ENCODE data around the gene VGLL3.
A peak's percentile ranks its signal among the peaks of the same experiment; 100 is the strongest.

The VGLL3 gene

DNA sequence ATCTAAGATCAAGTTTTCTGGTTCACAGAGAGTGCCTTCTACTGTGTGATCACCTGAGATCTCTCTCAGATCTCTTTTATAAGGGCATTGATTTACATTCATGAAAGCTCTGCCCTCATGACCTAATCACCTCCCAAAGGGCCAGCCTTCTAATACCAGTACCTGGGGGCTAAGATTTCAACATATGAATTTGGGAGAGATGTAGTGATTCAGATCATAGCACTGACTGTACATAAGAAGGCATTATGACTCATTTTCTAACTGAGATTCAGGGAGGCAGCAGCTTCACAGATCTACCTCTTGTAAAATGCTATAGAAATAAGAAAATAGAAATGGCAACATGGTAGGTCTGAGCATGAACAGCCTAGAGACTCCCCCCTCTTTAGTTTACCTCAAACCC is 39.6 kb downstream of the VGLL3 start:
- no peak for DNase-seq (ENCODE audit: low read depth, low spot score)

DNA sequence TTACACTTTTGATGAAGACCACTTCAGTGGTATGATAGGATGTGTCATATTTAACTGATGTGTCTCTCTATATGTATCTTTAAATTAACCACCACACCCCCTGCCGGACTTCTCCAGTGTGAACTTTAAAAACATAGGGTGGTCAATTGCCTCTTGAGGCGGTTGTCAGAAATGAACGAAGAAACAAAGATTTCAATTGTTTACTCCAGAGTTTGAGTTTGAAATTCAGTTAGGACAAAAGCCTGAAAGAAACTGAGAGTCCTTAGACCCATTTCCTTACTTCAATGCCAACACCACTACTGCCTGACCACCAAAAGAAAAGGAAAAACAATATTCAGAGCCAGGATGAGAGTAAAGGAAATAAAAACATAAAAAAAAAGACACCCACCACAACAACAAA is 40.2 kb downstream of the VGLL3 start:
- no peak for DNase-seq (ENCODE audit: low read depth, low spot score)

DNA sequence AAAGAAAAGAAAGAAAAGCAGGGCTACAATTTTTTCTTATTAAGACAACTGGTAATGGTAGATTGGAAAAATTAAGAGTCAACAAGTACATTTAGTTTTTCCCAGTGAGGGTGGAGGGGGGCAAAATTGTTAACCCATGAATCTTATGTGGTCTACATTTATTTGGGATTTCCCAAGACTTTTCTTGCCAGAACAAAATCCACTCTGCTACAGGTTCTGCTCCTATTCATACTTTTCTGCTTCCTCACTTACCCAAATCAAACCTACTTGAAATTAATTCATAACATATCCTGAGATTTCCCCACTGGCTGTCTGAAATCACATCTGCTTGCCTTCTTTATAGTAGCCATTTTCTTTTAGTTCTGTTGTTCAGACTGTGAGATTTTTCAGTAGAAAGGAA is 41.1 kb downstream of the VGLL3 start:
- no peak for DNase-seq (ENCODE audit: low read depth, low spot score)

DNA sequence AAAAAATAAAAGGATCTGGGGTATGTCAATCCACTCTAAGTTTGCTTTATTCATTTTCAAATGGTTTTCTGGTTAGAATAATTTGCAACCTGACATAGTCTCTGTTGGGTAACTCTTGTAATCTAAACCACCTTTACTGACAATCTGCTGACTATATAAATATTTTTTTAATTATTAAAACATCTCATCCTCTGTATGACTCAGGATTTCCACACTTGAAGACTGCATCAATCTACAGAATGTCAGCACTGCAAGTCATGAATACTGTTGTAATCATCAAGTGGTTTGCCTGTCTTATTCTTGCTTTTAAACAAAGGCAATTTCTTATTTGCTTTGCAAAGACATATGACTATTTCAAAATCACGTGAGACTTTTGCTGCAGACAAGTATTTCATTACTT is 42.1 kb downstream of the VGLL3 start:
- no peak for DNase-seq (ENCODE audit: low read depth, low spot score)

DNA sequence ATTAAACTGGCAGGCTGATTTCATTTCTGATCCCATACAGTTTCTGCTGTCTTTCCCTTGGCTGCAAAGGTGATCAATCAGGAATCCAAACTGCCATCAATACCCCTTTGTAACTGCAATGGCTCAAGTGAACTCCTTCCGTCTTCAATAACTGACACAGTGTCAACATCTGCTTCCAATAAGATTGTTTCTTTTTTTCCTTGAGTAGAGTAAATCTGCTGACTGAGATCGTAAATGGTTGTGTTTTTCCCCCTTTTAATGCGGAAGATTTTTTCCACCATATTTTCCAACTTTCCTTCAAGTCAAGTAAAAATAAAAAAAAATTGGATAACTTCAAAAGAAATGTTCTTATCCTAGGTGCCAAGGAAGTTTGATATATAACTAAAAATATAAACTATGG is 48.7 kb downstream of the VGLL3 start:
- DNase-seq (ENCODE audit: low read depth, low spot score): no peak

DNA sequence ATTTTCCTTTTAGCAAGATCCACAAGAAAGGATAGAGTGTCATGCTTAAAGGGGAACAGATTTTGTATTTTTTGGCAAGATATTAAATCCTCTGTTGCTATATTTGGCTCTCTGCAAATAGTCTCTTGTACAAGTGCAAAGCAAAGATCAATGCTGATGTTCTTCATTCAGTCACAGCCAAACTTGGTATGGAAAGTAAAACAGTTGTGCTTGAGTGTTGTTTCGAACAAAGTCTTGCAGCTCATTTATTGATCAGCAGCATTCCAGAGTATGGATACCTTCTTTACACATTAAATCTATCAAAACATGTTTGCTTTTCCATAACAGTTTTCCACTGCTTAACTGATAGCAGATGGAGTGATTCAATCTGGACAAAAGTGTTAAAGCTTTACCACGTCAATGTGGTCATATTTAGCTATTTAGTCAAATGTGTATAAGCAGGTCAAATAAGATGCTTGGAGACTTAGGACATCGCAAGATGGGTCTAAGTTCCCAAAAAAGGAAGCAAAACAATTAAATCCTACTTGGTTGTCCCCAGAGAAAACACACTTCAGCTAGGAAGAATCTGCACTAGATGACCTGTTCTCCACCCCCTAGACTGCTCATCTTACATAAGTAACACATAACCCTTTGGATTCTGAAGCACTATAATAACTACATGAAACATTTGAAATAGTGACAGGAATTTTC is 52.4 kb downstream of the VGLL3 start:
- DNase-seq (ENCODE audit: low read depth, low spot score): no peak

DNA sequence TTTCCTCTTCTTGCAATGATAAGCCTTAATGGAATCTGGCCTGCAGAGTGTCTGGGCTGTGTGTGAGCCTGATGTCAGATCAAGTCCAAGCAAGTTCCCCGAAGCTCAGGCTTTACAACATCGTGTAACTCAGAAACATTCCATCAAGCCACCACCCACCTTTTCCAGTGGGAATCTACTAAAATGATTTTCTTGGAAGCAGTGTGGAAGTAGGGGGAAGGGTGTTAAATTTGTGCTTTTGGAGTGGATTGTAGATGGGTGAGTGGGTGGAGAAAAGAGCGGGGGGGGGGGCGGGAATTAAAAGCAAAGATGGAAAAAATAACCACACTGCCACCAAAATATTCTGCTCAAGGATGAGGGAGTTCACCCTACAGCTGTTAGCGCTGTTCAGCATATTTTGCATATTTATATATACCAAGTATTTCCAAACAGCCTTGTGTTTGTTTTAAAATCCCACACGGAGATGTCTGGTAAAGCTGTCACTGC is 53.6 kb downstream of the VGLL3 start:
- no peak for DNase-seq (ENCODE audit: low read depth, low spot score)

DNA sequence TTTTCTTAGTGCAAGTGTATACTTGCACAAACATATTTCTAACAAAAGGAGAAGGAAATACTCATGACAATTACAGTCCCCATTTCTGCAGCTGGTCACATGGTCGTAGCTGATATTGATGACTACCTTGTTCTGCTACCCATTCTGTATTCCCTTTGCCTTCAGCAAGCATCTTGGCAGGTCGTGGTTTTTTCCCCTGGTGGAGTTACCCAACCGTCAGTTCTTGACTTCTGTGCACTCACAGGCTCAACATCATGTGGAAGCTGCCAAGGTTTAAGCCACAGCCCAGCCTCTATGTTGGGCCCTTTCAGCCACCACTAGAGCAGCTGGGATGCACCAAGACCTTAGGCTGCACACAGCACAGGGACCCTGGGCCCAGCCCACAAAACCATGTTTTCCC is 56.1 kb downstream of the VGLL3 start:
- no peak for DNase-seq (ENCODE audit: low read depth, low spot score)

DNA sequence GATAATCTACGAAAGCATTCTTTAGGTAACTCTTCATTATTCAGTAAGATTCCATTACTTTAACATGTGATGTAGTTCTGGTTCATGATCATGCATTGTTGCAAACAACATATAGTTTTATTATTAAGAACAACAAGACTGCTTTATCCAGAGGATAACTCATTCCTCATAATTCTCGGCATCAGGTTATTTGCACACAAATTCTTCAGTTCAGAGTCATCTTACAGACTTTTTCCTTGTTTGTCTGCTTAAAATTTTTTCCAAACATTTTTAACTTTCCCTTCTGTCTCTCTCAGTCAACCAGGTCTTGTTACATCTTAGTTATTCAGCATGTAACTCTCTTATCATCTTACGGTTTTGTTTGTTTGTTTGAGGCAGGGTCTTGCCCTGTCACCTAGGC is 60.1 kb downstream of the VGLL3 start:
- DNase-seq (ENCODE audit: low read depth, low spot score): no peak

DNA sequence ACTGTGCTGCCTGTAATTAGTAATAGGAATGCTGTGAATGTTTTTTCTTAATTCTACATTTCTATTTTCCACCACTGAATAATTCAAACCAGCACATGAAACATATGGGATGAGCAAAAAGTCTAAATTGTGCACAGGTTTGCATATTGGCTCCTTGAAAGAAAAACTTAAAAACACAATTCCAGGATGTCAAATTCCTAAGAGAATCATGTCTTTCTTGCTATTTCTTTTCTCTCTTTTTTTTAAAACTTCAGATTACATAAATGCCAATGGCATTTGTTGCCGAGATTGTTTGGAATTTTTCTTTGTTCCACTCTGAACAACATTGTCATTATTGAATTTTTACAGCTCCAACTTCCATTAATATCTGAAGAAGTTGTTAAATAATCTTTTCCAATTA is 60.8 kb downstream of the VGLL3 start:
- no peak for DNase-seq (ENCODE audit: low read depth, low spot score)

DNA sequence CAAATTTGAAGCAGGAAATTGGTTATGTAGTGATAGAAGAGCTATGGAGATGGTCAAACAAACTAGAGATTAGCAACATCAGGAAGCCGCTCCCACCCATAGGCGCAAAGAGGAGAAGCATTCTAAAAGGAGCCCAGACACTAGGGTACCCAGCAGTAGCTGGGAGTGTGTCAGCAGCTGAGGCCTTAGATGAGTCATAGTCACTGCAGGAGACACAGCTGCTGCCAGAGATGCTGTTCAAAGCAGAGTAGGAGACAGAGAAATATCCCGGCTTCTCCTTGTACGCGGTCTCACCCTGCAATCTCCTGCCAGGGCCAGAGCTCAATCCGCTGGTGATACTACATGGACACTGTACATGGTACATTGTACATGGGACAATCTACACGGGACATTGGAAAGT is 61.9 kb downstream of the VGLL3 start:
- no peak for DNase-seq (ENCODE audit: low read depth, low spot score)

DNA sequence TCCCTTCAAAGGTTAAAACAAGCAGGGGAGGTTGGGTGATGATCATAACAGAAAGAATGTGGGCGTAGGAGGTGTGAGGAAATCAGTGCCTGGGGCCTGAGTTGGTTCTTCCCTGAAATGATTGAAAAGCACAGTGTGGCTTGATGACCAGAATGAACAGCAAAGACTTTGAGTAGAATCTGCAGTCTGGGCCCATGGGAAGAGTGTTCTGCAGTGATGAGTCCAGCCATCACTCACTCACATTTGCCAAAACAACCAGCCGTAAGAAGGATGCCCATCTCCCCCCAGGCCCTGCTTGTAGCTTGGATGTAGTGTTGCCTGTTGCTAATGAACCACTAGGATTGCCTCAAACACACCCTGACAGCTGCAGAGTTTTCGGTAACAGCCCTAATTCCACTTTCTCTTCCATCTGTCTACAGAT is 67.9 kb downstream of the VGLL3 start:
- peak; percentile 4 for DNase-seq (ENCODE audit: low read depth, low spot score)

DNA sequence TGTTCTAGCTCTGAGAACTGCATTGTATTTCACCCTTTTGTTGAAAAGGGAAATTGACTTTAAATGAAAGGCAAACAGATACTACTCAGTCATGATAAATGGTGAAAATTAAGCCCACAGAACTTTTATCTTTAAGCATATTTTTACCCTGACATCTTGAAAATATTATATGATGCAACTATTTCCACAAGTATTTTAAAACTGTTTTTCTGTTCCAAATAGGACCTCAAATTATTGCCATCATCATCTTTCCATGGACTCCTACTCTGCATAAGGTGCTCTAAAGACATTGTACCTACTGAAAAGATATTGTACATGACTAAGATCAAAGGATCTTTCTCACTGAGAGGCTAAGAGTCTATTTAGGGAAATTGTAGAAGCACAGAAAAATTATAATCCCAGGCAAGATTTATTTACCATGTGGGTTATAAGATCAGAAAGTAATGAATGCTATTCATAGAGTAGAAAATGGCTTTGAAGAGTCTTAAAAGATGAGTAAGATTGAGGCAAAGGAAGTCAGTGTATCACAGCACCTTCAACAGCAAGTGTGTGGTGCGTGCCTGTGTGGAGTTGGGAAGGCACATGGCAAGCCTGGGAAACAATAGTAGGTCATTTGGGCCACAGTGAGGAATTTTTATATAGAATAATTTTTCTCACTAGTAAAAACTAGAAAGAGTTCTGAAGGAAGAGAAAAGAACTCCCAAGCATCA is 68.8 kb downstream of the VGLL3 start:
- no peak for DNase-seq (ENCODE audit: low read depth, low spot score)

DNA sequence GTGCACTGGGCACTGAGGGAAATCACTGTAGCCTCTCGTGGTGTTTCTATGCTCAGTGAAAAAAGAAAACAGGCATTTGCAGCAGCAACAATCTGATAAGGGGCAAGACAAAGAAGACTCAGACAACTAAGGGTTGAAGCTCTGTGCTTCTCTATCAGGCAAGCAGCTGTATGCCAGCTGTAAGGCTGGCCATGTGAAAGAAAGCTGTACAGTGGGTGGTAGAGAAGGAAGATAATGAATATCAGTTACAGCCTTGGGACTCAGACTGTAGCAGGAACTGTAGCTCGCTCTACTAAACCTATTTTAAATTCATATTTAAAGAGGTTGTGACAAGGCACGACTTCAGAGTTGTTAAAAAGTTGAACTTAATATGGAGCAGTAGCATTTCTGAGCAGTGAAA is 76.3 kb downstream of the VGLL3 start:
- DNase-seq (ENCODE audit: low read depth, low spot score): no peak

DNA sequence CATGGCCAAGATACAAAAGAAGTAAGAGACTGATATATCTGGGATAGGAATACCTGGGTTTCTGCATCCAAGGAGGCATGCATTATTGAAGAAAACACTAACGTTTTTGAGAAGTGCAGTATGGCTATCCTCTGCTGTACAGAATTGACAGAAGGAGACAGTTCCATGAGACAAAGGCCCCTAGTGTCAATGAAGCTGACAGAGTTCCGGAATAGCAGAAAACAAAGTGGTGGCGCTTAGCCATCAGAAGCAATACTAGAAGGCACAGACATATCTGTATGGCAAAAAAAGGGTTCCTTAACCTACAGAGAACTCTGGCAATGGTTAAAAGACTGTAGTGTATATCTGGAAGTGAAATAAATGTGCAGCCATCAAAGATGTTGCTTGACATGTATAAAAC is 77.8 kb downstream of the VGLL3 start:
- DNase-seq (ENCODE audit: low read depth, low spot score): no peak

DNA sequence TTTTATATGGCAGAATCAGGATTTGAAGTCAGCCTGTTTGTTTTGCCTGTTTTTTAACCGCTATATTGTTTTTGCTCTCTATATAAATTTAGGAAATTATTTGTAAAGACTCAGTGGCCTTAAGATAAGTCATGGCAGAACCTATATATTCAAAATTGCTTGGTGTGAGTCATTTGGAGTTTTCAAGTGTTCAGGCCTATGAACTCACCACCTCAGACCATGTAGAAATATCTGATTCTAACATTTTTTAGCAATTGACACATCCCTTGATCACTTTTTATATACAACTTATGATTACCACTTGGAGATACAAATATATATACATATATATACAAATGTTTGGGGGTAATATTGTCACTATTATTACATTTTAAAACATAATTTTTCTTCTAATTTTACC is 95.7 kb downstream of the VGLL3 start:
- DNase-seq (ENCODE audit: low read depth, low spot score): no peak

DNA sequence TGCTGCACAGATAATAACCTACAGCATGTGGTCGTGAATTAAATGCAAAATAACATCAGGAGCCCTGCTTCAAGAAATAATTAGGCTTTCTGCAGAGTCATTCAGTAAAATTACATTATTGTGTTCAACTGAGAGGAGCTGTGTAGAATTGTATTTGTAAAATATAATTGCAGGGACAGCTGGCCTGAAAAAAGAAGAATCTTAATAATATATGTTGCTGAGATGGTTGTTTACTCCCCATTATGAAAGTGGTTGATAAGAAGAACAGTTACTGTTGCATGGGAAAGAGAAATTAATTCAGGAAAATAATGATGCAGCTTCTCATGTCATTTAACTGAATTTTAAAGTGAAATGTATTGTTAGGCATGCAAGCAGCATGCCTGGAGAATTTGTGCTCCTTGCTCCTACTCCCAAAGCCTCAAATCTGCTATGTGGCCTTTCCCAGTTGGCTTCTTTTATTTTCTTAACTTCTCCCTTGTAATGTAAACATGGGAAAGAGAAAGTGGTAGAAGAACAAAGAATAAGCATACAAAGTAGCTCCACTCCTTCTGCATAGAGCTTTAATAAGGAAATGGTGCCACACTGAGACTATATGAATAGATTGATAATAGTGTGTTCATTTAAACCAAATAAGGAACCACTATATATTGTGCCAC is 100.1 kb downstream of the VGLL3 start:
- DNase-seq (ENCODE audit: low read depth, low spot score): peak; percentile 3
